KG1 (cell line): ENCODE results near the gene SMARCA2.

Experiments used
- DNase-seq: peaks from one replicate; lab custom pipeline; 2025; lab: John Stamatoyannopoulos, UW

The SMARCA2 gene

GRCh38 chr9:2015581-2016407, 647 bp downstream of the SMARCA2 start:
- no peak for DNase-seq

- DNase-seq: peak; percentile 41
These were observed 1.5 kb downstream of the SMARCA2 start for GRCh38 chr9:2016408-2017330.

- peak; percentile 42 for DNase-seq
These were observed 2.4 kb downstream of the SMARCA2 start for GRCh38 chr9:2017331-2018161.

- DNase-seq: no peak
These were observed 3.1 kb downstream of the SMARCA2 start for GRCh38 chr9:2018162-2018643.

GRCh38 chr9:2018764-2019558, 3.8 kb downstream of the SMARCA2 start:
- DNase-seq: no peak

GRCh38 chr9:2019723-2020122, 4.6 kb downstream of the SMARCA2 start:
- no peak for DNase-seq

- no peak for DNase-seq
These were observed 6.6 kb downstream of the SMARCA2 start for GRCh38 chr9:2021731-2022130.

GRCh38 chr9:2022560-2022959, 7.4 kb downstream of the SMARCA2 start:
- peak; percentile 25 for DNase-seq

- DNase-seq: no peak
These were observed 7.9 kb downstream of the SMARCA2 start for GRCh38 chr9:2023042-2023441.

GRCh38 chr9:2023532-2023931, 8.4 kb downstream of the SMARCA2 start:
- DNase-seq: peak; percentile 27

- no peak for DNase-seq
These were observed 10.0 kb downstream of the SMARCA2 start for GRCh38 chr9:2024888-2025782.

GRCh38 chr9:2026220-2026997, 11.3 kb downstream of the SMARCA2 start:
- DNase-seq: no peak

- no peak for DNase-seq
These were observed 12.5 kb downstream of the SMARCA2 start for GRCh38 chr9:2027543-2028160.

- DNase-seq: no peak
These were observed 13.7 kb downstream of the SMARCA2 start for GRCh38 chr9:2028888-2029287.

GRCh38 chr9:2029666-2030170, 14.6 kb downstream of the SMARCA2 start:
- DNase-seq: no peak

GRCh38 chr9:2032234-2032633, 17.1 kb downstream of the SMARCA2 start:
- DNase-seq: no peak

GRCh38 chr9:2036844-2037243, 21.7 kb downstream of the SMARCA2 start:
- no peak for DNase-seq
